Measurements from ENCODE around the gene PCK2. TPM values are rescaled to one million over a fixed set of nuclear protein-coding genes. Genes with fewer than 3 reads are reported as not detected.

The PCK2 gene
- total and polyA plus RNA-seq, 2 of the 13 experiments (the other 11 are each of a cell fraction or from before 2014, with no cell fraction given) = 129 to 272 TPM

DNA sequence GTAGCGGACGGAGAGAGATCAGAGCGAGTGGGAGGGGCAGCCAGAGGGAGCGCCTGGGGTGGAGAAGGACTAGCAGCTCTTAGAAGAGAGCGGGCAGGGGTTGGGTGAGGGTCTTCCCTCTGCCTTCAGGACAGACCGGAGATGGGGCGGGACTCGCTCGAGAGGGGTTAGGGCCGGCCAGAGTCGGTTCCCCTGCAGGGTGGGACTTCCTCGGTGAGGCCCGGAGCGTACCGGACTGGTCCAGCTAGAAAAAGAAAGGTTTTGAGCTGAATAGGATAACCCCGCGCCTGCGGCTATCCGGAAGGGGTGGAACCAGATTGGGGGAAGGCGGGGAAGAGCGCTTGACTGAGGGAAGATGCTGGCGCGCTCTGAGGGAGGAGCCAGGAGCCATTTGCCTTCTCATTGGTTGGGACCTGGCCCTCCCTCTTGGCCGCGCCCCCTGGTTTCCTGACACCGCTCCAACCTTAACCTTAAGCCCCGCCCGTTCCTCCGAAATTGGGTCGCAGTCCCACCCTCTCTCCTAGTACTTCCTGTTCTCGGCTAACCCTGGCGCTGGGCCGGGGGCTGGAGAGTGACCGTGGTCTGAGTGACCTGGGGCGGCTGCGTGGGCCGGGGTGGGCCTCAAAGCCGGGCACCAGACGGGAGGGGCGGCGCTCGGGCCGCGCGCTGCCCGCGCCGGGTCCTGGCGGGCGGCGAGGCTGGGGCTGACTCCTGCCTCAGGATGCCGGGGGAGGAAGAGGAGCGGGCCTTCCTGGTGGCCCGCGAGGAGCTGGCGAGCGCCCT is 53.1 kb downstream of the PCK2 start, which contains the start of gene RNF31 (continued):
- TF ChIP-seq, protein P1, sequence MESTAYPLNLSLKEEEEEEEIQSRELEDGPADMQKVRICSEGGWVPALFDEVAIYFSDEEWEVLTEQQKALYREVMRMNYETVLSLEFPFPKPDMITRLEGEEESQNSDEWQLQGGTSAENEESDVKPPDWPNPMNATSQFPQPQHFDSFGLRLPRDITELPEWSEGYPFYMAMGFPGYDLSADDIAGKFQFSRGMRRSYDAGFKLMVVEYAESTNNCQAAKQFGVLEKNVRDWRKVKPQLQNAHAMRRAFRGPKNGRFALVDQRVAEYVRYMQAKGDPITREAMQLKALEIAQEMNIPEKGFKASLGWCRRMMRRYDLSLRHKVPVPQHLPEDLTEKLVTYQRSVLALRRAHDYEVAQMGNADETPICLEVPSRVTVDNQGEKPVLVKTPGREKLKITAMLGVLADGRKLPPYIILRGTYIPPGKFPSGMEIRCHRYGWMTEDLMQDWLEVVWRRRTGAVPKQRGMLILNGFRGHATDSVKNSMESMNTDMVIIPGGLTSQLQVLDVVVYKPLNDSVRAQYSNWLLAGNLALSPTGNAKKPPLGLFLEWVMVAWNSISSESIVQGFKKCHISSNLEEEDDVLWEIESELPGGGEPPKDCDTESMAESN (CRISPR knock-in tag; conservative IDR thresholded peaks at IDR 0.05) = no peak
- no peak for TF ChIP-seq SMAD9 (CRISPR knock-in tag; IDR thresholded peaks at IDR 0.05)
- peak; percentile 56 for TF ChIP-seq NKX3-1 (CRISPR knock-in tag; IDR thresholded peaks at IDR 0.05)
- TF ChIP-seq KDM5A (IDR thresholded peaks at IDR 0.05; ENCODE audit: borderline replicate concordance, low read length) = peak; percentile 95
- peak; percentile 91 for TF ChIP-seq ZNF256 (CRISPR knock-in tag; conservative IDR thresholded peaks at IDR 0.05)
- no peak for TF ChIP-seq SMC3 (IDR thresholded peaks at IDR 0.05; ENCODE audit: low read length)
- peak; percentile 69 for TF ChIP-seq SKI (IDR thresholded peaks at IDR 0.05; ENCODE audit: partially characterized antibody)
- no peak for TF ChIP-seq ZUFSP (CRISPR knock-in tag; IDR thresholded peaks at IDR 0.05; ENCODE audit: borderline replicate concordance)
- TF ChIP-seq, protein P2, sequence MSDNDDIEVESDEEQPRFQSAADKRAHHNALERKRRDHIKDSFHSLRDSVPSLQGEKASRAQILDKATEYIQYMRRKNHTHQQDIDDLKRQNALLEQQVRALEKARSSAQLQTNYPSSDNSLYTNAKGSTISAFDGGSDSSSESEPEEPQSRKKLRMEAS (IDR thresholded peaks at IDR 0.05) = no peak
- no peak for TF ChIP-seq HNF4A (CRISPR knock-in tag; IDR thresholded peaks at IDR 0.05)
- peak; percentile 88 for TF ChIP-seq ZNF781 (CRISPR knock-in tag; IDR thresholded peaks at IDR 0.05; ENCODE audit: borderline replicate concordance, not compliant biosample characterization)
- TF ChIP-seq ZNF33B (CRISPR knock-in tag; IDR thresholded peaks at IDR 0.05) = no peak
- no peak for TF ChIP-seq CSRNP2 (CRISPR knock-in tag; conservative IDR thresholded peaks at IDR 0.05; ENCODE audit: low read depth)
- TF ChIP-seq RELA (CRISPR knock-in tag; IDR thresholded peaks at IDR 0.05) = no peak
- TF ChIP-seq ZNF263 (CRISPR knock-in tag; IDR thresholded peaks at IDR 0.05) = peak; percentile 86
- TF ChIP-seq NCOA5 (CRISPR knock-in tag; IDR thresholded peaks at IDR 0.05) = peak; percentile 25; the same call in 1 of the 2 replicates
- peak; percentile 96; the same call in 1 of the 2 replicates for TF ChIP-seq SP140L (CRISPR knock-in tag; IDR thresholded peaks at IDR 0.05; ENCODE audit: borderline replicate concordance)
- no peak for TF ChIP-seq ZNF382 (CRISPR knock-in tag; IDR thresholded peaks at IDR 0.05; ENCODE audit: borderline replicate concordance)
- TF ChIP-seq ASH2L (IDR thresholded peaks at IDR 0.05; ENCODE audit: insufficient read length, low read depth, low read length) = peak; percentile 92
- no peak for TF ChIP-seq ZFAT (CRISPR knock-in tag; conservative IDR thresholded peaks at IDR 0.05)
- TF ChIP-seq ZNF205 (CRISPR knock-in tag; IDR thresholded peaks at IDR 0.05) = peak; percentile 82; the same call in 1 of the 2 replicates
- TF ChIP-seq ZNF501 (CRISPR knock-in tag; IDR thresholded peaks at IDR 0.05) = no peak
- TF ChIP-seq GATA4 (IDR thresholded peaks at IDR 0.05; ENCODE audit: borderline replicate concordance, low read depth) = peak; percentile 45
- TF ChIP-seq MAFG (CRISPR knock-in tag; IDR thresholded peaks at IDR 0.05) = no peak
